Stimulated activated CD4-positive, alpha-beta T cell treated with anti-CD3 and anti-CD28 coated beads, TNF-alpha, amount 100 ng/mL, for 24 hours (primary cell): Measurements from ENCODE around the gene NHSL1.

Experiments
- DNase-seq, 3 experiments: peaks; one replicate each; pipeline ENCODE4 v3.0.0-alpha.2; 2020; ENCODE audit warnings: low read depth in 3 of 3

The NHSL1 gene

DNA sequence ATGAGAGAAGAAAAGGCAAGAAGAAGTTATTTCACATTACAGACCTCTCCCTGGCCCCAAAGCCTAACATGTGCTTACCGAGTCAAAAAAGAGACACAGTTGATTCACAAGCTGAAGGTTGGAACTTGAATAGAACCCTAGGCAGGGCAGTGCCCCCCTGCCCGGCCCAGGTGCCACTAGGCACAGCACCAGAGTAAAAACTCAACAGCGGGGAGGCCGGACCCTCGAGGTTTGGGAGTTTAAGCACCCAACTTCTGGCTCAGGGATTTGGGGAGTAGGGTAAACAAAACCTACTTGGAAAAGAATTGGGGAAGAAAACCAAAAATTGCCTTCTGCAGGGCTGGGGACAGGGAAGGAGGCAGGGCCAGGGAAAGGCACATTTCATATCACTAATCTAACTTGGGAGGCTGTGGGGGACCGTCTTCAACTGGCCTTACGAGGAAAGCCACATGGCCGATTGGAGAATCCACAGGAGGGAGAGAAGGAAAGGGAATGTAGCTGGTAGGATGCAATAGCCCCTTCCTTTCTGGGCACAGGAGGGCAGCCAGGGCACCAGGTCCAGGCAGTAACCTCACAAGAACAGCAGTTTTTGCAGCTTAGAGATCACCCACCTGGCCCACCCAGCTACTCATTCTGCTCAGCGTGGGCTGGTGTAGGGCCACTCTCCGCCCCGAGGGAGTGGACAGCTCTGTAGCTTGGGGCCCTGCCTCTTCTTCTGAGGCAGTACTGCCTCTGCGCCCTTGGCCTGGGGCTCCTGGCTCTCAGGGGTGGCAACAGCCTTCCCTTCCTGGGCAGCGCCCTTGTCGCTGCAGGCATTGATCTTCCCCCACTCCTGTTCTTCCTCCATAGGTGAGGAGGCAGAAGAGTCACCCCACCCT lies 97.1 kb downstream of the NHSL1 start:
- no peak for DNase-seq

DNA sequence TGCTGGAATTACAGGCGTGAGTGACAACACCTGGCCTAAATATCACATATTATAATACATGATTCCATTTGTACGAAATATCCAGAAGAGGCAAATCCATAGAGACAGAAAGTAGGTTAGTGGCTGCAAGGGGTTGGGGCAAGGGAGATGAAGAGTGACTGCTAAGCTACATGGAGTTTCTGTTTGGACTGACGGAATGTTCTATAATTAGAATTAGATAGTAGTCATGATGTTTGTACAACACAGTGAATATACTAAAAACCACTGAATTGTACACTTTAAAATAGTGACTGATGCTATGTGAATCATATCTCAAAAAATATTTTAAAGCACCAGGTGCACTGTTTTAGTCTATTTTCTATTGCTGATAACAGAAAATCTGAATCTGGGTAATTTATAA lies 99.0 kb downstream of the NHSL1 start:
- no peak for DNase-seq

GRCh38 chr6:138397128-138398122 lies 101.9 kb downstream of the NHSL1 start:
- DNase-seq, result no peak

DNA sequence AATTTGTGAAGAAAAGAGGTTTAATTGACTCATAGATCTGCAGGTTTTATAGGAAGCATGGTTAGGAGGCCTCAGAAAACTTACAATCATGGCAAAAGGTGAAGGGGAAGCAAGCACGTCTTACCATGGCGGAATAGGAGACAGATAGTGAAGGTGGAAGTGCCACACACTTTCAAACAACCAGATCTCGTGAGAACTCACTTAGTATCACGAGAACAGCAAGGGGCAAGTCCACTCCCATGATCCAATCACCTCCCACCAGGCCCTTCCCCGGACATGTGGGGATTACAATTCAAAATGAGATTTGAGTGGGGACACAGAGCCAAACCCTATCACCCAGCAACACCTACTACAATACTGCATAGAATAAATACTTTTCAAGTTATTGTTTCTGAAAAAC lies 102.6 kb downstream of the NHSL1 start:
- DNase-seq, result no peak

DNA sequence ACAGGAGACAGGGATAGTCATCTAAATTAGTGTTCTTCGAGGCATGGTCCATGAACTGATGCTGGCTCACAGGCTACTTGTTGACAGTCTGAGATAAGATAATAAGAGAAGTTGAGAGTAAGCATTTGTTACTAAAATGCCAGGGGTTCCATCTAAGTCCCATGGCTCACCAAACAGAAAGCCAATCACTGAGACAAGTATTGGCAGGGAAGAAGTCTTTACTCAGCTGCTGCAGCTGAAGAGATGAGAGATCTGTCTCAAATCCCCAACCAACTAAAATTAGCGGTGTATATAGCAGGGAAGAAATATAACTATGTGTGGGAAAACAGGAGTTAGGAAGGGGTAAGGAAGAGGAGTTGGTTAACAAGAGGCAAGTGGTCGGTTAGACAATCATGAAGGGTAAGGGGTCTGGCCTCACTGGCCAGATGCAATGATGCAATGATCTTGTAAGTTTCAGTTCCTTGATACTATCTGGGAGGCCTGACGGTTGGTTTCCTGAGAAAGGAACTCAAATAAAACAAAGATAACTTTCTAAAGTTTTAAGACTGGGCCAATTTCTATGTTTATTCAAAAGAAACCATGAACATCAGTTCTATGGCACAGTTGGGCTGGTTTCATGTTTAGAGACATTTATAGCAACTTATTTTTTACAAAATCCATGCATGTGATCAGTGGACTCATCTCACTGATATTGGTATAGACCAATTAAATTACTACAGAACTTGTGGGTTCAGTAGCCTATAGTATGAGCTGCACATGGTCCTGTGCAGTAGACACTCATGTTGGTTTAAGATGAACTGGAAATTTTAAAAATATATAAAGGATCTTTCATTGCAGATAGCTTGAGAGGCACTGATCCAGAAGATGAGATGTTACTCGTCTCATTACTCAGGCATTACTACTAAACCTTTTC lies 105.2 kb downstream of the NHSL1 start:
- DNase-seq, result no peak

GRCh38 chr6:138389551-138389950 lies 109.7 kb downstream of the NHSL1 start:
- DNase-seq, result no peak

DNA sequence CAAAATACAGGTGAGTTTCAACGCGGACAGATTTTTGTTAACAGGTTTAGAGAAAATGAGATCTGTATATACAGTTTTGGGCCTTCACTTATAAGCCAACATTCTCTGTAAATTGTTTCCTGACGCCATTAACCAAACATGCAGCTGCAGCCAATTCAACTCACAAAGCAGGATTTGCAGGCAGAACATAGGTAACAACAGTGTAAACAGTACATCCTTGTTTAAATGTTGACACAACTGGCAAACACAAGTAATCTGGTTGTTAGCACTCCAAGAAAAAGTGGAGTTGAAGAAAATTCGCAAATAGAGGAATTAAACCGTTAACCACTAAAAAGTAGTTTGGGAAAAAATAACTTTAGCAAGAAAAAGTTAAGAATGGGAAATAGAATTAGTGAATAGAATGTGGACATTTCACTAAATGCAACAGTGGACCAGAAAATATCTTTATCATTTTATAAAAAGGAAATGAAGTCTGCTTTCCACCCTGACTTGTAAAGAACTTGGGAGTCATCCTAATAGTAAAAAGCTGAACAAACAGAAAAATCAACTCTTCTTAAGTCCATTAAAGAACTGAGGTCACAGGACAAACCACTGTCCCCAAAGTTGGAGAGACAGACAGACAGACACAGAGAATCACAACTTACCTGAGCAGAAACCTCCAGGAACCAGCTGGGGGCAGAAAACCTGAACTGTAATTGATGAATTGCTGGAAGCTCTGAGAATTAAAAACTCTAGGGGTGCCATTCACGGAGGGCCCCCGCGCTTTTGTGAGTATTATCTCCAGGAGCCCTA lies 111.5 kb downstream of the NHSL1 start:
- DNase-seq, result no peak

GRCh38 chr6:138386897-138387296 lies 112.4 kb downstream of the NHSL1 start:
- no peak for DNase-seq

GRCh38 chr6:138383776-138384175 lies 115.5 kb downstream of the NHSL1 start:
- DNase-seq, result no peak

DNA sequence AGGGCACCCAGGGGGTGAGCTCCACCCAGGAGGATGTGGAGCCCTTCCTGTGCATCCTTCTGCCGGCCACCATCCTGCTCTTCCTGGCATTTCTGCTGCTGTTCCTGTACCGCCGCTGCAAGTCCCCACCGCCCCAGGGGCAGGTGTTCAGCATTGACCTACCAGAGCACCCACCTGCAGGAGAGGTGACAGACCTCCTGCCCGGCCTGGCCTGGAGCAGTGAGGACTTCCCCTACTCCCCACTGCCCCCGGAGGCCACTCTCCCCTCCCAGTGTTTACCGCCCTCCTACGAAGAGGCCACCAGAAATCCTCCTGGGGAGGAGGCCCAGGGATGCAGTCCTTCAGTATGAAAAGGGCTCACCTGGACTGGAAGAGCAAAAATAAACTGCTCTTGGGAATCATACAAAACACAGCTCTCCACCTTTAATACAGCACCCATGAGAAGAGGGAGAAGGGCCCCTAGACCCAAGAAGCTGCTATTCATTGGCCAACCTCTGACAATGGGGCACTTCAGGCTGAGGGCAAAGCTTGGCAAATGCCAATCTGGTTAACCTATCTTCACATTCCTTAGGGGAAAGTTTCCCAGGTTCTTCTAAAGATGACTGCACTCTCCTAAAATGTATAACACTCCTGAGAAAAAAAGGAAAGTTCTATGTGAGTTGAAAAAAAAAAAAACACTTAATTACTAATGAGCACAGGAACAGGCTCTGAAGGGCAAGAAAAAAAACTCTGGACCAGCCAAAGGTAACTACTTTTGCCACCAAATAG lies 116.6 kb downstream of the NHSL1 start:
- DNase-seq, result no peak

GRCh38 chr6:138378463-138378862 lies 120.8 kb downstream of the NHSL1 start:
- DNase-seq, result no peak

DNA sequence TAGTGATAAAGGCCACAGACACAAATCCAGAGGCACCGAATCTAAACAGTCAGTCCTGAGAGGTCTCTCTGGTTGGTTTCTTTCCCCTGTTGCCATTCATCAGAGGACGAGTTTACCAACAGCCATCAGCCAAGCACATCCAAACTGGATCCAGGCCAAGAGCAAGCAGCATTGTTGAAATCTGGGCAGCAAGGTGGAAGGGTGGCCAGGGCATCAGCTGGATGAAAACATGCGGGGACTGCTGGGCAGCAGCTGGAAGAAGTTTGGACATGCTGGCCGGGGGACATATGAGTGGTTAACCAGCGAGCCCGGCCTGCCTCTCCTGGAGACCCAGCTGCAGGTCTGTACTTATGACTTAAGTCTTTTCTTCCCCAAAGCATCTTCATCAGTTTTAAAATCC lies 121.5 kb downstream of the NHSL1 start, which contains the start of gene SMIM28:
Gene SMIM28 (plus strand): TSS at position 62 of the 400 bp plus-strand sequence. CDS start 168 bp downstream, at position 230.
- DNase-seq, result no peak

- no peak for DNase-seq
Observed at GRCh38 chr6:138377042-138377441, 122.3 kb downstream of the NHSL1 start.

GRCh38 chr6:138374815-138375214 lies 124.5 kb downstream of the NHSL1 start:
- DNase-seq, result no peak

DNA sequence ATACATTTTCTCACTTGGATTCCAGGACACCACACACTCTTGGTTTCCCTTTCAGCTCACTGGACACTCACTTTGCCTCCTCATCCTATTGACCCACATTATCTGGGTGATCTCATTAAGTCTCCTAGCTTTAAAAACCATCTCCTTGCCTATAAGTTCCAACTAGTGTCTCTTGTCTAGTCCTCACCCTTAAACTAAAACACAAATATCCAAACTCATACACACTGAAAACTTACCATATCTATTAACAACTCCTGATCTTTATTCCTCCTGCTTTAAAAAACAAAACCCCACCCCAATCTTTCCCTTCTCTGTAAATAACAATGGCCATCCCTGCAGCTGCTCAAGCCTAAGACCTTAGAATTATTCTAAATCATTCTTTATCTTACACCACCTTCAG lies 125.1 kb downstream of the NHSL1 start:
- DNase-seq, result no peak

GRCh38 chr6:138372711-138373463 lies 126.4 kb downstream of the NHSL1 start:
- no peak for DNase-seq
